Panc1 (cell line): Measurements from ENCODE around the gene LRRC10B. TPM values are rescaled to one million over a fixed set of nuclear protein-coding genes. Genes with fewer than 3 reads are reported as not detected.

Experiments
- ATAC-seq: fragments of 200-7000 bp; cut with Tn5 transposase; 2 replicates; pipeline ENCODE4 v1.9.1; 2020; ENCODE audit warnings: mild to moderate bottlenecking, moderate library complexity
- BruUV-seq: library from RNA; stranded (reverse); fragments of 400-500 nt; replicated peaks from 2 replicates; lab custom pipeline; 2021; lab: Mats Ljungman, UMichigan
- CTCF ChIA-PET: fragments of 300-600 bp; sonication (Branson Sonifier 250); formaldehyde crosslinking; loops from one replicate; lab custom pipeline; 2022; ENCODE audit warnings: antibody characterized with exemption; lab: Charles Lee
- POLR2A ChIA-PET: fragments of 300-600 bp; sonication (Branson Sonifier 250); formaldehyde crosslinking; loops from one replicate; lab custom pipeline; 2022; ENCODE audit warnings: antibody characterized with exemption; lab: Charles Lee
- DNase-seq: peaks from one replicate; pipeline ENCODE4 v3.0.0-alpha.2; 2010; ENCODE audit warnings: low read depth, low spot score
- H3K27ac ChIP-seq: 2 replicates; pipeline ENCODE4 v1.5.1; 2011; ENCODE audit warnings: mild to moderate bottlenecking, low read length, inconsistent platforms
- H3K27me3 ChIP-seq: fragments of 200-500 bp; sonication (Bioruptor generic); 2 replicates; pipeline ENCODE4 v1.6.0; 2014; ENCODE audit warnings: low read length, inconsistent platforms; ENCODE audit not compliant: control insufficient read depth, insufficient read depth
- H3K36me3 ChIP-seq: fragments of 200-500 bp; sonication (Bioruptor generic); 2 replicates; pipeline ENCODE4 v1.5.1; 2014; ENCODE audit warnings: inconsistent platforms, mild to moderate bottlenecking, low read length, moderate library complexity; ENCODE audit not compliant: control insufficient read depth, insufficient read depth
- H3K4me1 ChIP-seq: 2 replicates; pipeline ENCODE4 v1.5.1; 2011; ENCODE audit warnings: inconsistent platforms, mild to moderate bottlenecking, low read length, moderate library complexity; ENCODE audit not compliant: control insufficient read depth, insufficient read depth
- H3K4me3 ChIP-seq, 2 experiments: 2 replicates each; pipeline ENCODE4 v1.5.1; 2011 to 2012; ENCODE audit warnings: low read depth in 2 of 2, low read length in 2 of 2, mild to moderate bottlenecking in 2 of 2, inconsistent platforms in 1 of 2, moderate library complexity in 1 of 2
- H3K9me3 ChIP-seq: fragments of 200-500 bp; sonication (Bioruptor generic); 2 replicates; pipeline ENCODE4 v1.5.1; 2014; ENCODE audit warnings: low read depth, mild to moderate bottlenecking, inconsistent platforms, low read length, moderate library complexity; ENCODE audit not compliant: control insufficient read depth, insufficient read depth
- CTCF ChIP-seq: fragments of 450-650 bp; IDR thresholded peaks from 2 replicates; pipeline ENCODE4 v1.5.1; 2017; ENCODE audit warnings: mild to moderate bottlenecking
- POLR2AphosphoS5 ChIP-seq: IDR thresholded peaks from 2 replicates; pipeline ENCODE4 v1.6.1; 2012; ENCODE audit warnings: mild to moderate bottlenecking, low read depth, low read length, moderate library complexity
- REST ChIP-seq, 2 experiments: IDR thresholded peaks; 2 replicates each; pipeline ENCODE4 v1.6.1; 2011 to 2012; ENCODE audit warnings: low read depth in 2 of 2, control low read depth in 1 of 2, low read length in 1 of 2, mild to moderate bottlenecking in 1 of 2, moderate library complexity in 1 of 2; ENCODE audit not compliant: insufficient read depth in 1 of 2
- SIN3A ChIP-seq: IDR thresholded peaks from 2 replicates; pipeline ENCODE4 v1.6.1; 2012; ENCODE audit warnings: low read depth, mild to moderate bottlenecking, low read length, moderate library complexity, borderline replicate concordance; ENCODE audit not compliant: insufficient read depth
- TCF7L2 ChIP-seq: IDR thresholded peaks from 2 replicates; pipeline ENCODE4 v1.6.1; 2011; ENCODE audit warnings: mild to moderate bottlenecking, low read depth, low read length, inconsistent platforms
- in situ Hi-C: cut with HindIII; loops from 2 replicates; pipeline ENCODE4 v1.10.0; 2016; ENCODE audit warnings: low sequenced_read_pairs, low pct_unique_long_range_greater_than_20kb
- intact Hi-C: fragments of 100-400 bp; cut with micrococcal nuclease; formaldehyde crosslinking; loops from one replicate; pipeline ENCODE4 v1.10.0; 2022; ENCODE audit not compliant: unreplicated experiment
- total RNA-seq: library from RNA; stranded (reverse); gene quantifications from one replicate; pipeline ENCODE4 v1.2.1, GENCODE V29; 2021; ENCODE audit not compliant: unreplicated experiment

The LRRC10B gene
- total RNA-seq, 1 experiment from 2014 or later: 0.23 TPM

GRCh38 chr11:61551634-61552033 is 43.1 kb downstream of the LRRC10B start:
- BruUV-seq: no TSS peak
- TF ChIP-seq TCF7L2 (no peak), SIN3A (no peak), POLR2AphosphoS5 (no peak), REST (IDR thresholded peaks at IDR 0.05; ENCODE audit: insufficient read depth in 1 of 2, low read depth in 2 of 2, low read length in 1 of 2) (no peak), CTCF (no peak)
- ChIA-PET CTCF (no interaction called here), POLR2A (no interaction called here)
- H3K4me3 ChIP-seq: no peak overlapping the region
- H3K9me3 ChIP-seq: no peaks in the 10 kb centered on the region
- in situ Hi-C loops (no loop called here), intact Hi-C loops (no loop called here)
- H3K36me3 ChIP-seq: no peaks in the 10 kb centered on the region
- H3K27ac ChIP-seq: no peak overlapping the region
- ATAC-seq: peak; percentile 57
- peaks cover 11% of the 10 kb centered on the region for H3K4me1 ChIP-seq
- peaks cover 2% of the 10 kb centered on the region; the same call in 1 of the 2 replicates for H3K27me3 ChIP-seq
- no peak for DNase-seq

GRCh38 chr11:61552108-61552635 is 43.6 kb downstream of the LRRC10B start:
- CTCF ChIA-PET: no interaction called here
- no peak for TF ChIP-seq CTCF
- TF ChIP-seq SIN3A: no peak
- TF ChIP-seq TCF7L2: no peak
- TF ChIP-seq POLR2AphosphoS5: no peak
- no peak for TF ChIP-seq REST (IDR thresholded peaks at IDR 0.05; ENCODE audit: insufficient read depth in 1 of 2, low read depth in 2 of 2, low read length in 1 of 2)
- Histone ChIP-seq H3K27me3 (peaks cover 2% of the 10 kb centered on the region; the same call in 1 of the 2 replicates), H3K4me3 (no peak overlapping the region), H3K9me3 (no peaks in the 10 kb centered on the region), H3K27ac (no peak overlapping the region), H3K4me1 (peaks cover 11% of the 10 kb centered on the region), H3K36me3 (no peaks in the 10 kb centered on the region)
- in situ Hi-C loops (no loop called here), intact Hi-C loops (no loop called here)
- POLR2A ChIA-PET: no interaction called here
- BruUV-seq: no TSS peak
- ATAC-seq: no peak
- no peak for DNase-seq
